Right forelimb (tissue), 1 donor: Measurements from ENCODE around the gene UBASH3A.

Source experiments
- DNase-seq: peaks from one replicate; pipeline ENCODE4 v3.0.0-alpha.2; 2018

UBASH3A gene

GRCh38 chr21:42471716-42472330 lies 68.1 kb downstream of the UBASH3A start:
- DNase-seq, result no peak

DNA sequence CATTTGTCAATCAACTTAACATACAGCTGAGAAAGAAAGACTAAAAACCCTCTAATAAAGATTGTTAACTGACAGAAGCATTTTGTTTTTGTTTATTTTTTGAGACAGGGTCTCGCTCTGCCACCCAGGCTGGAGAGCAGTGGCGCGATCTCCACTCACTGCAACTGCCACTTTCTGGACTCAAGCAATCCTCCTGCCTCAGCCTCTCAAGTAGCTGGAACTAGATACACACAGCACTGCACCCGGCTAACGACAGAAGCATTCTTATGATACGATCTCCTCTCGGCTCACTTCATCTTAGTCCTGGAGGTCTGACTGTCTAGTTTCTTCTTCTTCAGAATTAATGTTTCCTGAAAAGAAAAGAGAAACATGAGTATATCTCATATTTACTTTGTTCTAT lies 68.8 kb downstream of the UBASH3A start:
- no peak for DNase-seq

DNA sequence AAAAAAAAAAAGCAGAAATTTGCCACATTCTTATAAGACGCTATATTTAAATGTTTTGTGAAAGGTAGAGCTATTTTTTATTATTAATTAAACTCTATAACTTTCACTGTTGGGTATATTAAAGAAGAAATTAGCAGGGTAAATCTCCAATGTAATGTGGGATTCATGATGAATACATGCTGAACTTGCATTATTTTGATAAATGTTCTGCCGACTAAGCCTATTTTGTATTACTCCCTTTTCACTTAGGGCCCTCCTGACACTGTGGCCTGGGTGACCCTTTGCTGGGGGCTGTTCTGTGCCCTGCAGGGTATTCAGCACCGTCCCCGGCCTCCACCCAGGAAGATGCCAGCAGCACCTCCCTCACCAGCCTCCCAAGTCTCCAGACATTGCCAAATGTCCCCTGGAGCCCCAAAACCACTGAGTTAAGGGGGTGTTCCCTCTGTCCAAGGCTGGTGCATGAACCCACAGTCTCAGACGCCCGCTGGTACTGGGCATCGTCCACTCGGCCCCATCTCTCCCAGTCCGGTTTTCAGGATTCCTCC lies 69.9 kb downstream of the UBASH3A start:
- no peak for DNase-seq

DNA sequence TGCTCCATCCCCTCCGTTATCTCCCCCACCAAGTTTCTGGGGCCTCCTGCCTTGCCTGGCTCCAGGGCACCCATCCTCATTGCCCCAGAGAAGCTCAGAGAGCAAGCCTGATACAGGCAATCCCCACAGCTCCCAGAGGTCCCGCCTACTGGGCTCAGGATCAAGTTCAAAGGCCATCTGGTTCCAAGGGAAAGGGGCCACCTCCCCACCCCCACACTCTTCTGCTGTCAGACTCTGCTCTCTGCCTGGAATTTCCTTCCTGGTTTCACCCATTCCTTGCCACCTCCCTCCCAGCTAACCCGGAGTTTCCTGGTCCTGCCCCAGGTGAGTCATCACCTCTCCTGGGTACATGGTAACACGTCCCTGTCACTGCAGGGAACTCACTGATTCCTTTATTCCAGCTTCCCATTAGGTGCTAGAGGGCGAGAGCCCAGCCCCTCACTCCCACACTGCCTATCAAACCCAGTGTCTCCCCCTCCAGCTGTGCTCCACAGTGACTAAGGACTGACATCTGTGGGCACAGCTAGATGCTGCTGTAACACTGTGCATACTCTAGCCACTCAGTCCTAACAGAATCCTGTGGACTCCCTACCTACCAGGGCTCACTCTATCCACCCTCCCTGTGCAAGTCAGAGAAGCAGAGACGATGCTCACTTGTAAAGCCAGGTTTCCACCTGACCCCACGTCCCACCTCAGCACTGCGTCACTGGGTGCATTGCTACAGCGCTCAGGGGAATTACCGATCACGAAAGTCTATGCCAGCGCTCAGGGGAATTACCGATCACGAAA lies 70.5 kb downstream of the UBASH3A start:
- DNase-seq, result no peak

GRCh38 chr21:42475036-42475435 lies 71.3 kb downstream of the UBASH3A start:
- no peak for DNase-seq

- no peak for DNase-seq
Measured at GRCh38 chr21:42475526-42476387, 72.1 kb downstream of the UBASH3A start.

DNA sequence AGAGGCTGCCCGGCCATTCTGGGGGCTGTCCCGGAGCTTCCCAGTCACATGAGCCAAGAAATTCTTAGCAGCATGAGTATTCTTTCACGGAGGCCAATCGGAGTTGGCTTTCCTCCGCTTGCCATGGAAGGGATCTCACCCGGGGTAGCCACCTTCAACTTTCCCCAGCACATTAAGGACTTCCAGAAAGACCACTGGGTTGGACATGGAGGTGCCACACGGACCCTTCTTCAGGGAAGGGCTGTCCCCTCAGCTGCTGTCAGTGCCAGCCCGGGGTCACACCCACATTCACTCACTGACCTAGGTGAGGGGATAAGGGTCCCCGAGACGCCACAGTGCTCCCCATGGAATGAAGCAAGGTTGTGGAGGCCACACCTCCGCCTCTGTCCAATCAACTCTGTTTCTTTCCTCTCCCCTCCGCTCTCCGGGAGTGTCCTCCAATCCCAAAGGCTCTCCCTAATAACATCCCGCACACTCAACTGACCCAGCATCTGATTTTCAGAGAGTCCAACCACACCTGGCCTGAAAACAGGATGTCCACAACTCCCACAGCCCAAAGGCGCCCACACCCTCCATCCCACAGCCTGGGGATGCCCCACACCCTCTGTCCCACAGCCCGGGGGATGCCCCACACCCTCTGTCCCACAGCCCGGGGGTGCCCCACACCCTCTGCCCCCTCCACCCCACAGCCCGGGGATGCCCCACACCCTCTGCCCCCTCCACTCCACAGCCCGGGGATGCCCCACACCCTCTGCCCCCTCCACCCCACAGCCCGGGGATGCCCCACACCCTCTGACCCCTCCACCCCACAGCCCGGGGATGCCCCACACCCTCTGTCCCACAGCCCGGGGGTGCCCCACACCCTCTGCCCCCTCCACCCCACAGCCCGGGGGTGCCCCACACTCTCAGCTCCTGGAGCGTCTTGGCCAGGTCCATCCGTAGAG lies 73.0 kb downstream of the UBASH3A start:
- DNase-seq, result no peak

- DNase-seq, result no peak
Measured at GRCh38 chr21:42478504-42478903, 74.8 kb downstream of the UBASH3A start.

GRCh38 chr21:42479582-42479981 lies 75.9 kb downstream of the UBASH3A start:
- DNase-seq, result no peak

DNA sequence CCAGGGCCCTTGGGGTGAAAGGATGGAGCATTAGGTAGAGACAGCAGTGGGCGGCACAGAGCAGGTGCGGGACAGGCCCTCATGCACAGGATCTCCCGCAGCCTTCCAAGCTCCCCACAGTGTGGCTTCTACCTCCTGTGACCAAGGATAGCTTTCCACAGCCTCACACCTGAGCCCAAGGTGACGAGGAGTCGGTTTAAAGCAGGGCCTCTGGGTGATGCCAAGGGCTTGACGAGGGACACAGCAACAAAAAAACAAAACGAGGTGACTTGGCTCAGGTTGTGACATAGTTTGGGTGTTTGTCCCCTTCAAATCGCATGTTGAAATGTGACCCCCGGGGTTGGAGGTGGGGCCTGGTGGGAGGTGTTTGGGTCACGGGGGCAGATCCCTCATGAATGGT lies 77.0 kb downstream of the UBASH3A start:
- no peak for DNase-seq

DNA sequence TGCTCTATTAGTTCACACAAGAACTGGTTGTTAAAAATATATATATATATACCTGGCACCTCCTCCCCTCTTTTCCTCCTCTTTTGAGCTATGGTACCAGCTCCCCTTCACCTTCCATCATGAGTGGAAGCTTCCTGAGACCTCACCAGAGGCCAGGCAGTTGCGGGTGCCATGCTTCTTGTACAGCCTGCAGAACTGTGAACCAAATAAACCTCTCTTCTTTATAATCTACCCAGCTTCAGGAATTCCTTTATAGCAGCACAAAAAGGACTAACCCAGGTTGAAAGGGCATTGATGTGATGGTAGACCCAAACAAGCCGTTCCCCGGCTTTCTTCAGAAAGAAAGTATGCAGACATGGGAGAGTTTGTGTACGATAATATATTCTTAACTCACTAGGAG lies 77.5 kb downstream of the UBASH3A start:
- no peak for DNase-seq

- no peak for DNase-seq
Measured at GRCh38 chr21:42484966-42485365, 81.3 kb downstream of the UBASH3A start.

GRCh38 chr21:42486072-42486471 lies 82.4 kb downstream of the UBASH3A start:
- DNase-seq, result no peak

DNA sequence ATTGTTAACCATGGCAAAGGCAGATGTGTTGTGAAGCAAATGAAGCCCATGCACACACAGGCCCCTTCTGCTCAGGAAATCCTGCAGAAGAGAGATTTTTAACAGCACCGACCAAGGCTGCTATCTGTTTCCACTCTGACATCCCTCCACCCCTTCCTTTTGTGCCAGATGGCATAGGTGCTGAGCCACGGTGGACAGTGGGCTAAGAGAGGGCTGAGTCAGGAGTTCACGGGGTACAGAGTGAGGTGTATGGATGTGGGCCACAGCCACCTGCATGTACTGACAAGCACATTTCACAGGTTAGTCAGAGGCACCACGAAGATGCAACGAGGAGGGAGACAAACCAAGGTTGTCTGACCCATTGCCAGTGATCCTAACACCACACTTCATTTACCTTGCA lies 82.8 kb downstream of the UBASH3A start:
- DNase-seq, result no peak

GRCh38 chr21:42489006-42489563 lies 85.4 kb downstream of the UBASH3A start:
- no peak for DNase-seq

GRCh38 chr21:42489991-42490390 lies 86.3 kb downstream of the UBASH3A start:
- no peak for DNase-seq

- DNase-seq, result no peak
Measured at GRCh38 chr21:42490720-42491119, 87.0 kb downstream of the UBASH3A start.

DNA sequence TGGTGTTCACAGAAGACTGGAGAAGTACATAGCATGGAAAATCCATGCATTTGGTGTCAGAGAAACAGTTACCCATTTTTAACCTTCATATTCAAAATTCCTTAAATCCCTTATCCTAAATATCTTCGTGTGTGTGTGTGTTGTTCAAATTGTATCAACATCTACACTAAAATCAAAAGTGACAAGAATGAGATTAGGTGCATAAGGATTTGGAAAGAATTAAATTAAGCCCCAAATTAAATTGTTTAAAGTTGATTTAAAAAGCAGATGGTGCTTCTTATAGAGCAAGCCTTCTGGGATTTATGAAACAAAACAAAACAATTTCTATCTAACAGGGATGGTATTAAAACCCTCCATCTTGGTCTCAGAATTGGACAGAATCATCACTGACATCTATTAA lies 87.6 kb downstream of the UBASH3A start:
- DNase-seq, result no peak

GRCh38 chr21:42492201-42492600 lies 88.5 kb downstream of the UBASH3A start:
- DNase-seq, result no peak

- DNase-seq, result no peak
Measured at GRCh38 chr21:42493109-42494060, 89.7 kb downstream of the UBASH3A start.

- DNase-seq, result no peak
Measured at GRCh38 chr21:42495027-42495426, 91.3 kb downstream of the UBASH3A start.
